DMS153 treated with DMSO at 0.1 percent for 48 hours (cell line): Measurements from ENCODE around the gene PDE6H.

Experiments
- DNase-seq: peaks from one replicate; lab custom pipeline; 2025; ENCODE audit not compliant: unreplicated experiment; lab: John Stamatoyannopoulos, UW

PDE6H gene

DNA sequence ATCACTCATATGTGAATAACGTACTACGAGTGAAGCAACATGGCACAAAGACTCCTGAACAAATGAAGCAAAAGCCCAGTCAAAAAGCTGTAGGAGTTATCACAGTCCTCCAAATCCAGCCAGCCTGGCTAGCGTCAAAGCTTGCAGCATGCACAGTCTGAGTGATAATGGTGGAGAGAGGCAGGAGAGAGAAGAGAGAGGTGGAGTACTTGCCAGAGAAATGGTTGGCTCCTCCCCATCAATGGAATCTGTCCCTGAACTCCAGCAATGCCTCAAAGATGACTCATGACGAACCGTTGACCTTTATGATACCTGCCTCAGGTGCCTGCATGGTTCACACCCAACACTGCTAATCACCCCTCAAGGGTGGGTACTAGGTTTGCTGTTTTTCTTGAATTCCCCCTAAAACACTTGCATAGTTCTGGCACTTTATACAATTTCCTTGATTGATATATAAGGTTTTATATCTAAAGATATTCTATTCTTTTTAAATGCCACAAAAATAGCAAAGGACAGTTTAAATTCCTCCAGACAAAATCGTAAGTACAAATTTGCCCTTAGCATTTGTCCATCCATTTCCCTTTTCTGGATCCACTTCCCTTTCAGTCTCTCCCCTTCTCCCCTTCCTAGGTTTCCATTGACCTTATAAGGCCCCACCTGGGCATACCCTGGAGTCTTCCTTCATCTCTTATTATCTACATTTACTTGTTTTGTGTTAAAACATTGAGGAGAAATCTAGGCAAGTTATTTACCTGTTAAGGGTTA lies 21.7 kb upstream of the PDE6H start:
- no peak for DNase-seq

- no peak for DNase-seq
These were observed 21.0 kb upstream of the PDE6H start for GRCh38 chr12:14951851-14952250.

DNA sequence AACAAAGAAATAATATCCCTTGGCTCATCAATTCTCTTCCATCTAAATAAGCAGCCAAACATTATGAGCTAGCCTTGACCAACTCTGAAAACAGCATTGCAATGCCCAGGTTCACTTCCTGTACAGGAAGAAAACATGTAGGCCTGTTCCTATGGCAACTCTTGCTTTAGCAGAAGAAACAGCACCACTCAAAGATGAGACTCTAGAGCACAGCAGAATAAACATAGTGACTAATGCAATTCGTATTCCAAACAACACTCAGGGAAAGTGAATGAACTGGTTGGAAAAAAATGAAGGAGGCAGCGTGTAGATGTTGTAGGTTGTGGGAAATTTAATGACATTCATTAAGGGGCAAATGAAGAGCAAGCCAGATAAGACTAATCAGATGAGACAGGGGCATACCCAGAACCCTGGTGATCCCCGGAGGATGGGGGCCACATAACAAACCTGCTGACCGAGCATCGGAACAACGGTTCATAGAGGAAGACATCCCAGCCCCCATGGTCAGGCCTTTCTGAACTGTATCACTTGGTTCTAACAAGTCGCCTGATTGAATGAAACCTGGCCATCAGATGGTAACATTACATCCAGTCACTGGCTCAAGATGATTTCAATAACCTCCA lies 20.4 kb upstream of the PDE6H start:
- peak; percentile 65 for DNase-seq

GRCh38 chr12:14953752-14954151 lies 19.1 kb upstream of the PDE6H start:
- DNase-seq: no peak

DNA sequence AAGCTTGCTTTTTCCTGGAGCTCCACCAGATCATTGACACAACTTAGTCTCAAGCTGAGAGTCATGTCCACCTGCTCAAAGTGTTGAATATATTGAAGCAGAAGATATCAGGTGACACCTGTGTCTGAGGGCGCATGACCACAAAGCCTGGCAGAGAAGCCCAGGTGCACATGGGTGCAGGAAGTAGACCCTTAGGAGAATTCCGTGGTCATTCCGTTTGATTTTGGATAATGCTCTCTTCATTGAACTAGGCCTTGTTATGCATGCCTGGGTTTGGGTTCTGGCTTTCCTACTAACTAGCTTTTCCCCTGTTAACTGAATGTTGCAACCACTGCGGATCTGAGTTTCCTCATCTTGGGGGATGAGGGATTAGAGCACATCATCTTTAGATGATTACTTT lies 18.6 kb upstream of the PDE6H start:
- DNase-seq: no peak

DNA sequence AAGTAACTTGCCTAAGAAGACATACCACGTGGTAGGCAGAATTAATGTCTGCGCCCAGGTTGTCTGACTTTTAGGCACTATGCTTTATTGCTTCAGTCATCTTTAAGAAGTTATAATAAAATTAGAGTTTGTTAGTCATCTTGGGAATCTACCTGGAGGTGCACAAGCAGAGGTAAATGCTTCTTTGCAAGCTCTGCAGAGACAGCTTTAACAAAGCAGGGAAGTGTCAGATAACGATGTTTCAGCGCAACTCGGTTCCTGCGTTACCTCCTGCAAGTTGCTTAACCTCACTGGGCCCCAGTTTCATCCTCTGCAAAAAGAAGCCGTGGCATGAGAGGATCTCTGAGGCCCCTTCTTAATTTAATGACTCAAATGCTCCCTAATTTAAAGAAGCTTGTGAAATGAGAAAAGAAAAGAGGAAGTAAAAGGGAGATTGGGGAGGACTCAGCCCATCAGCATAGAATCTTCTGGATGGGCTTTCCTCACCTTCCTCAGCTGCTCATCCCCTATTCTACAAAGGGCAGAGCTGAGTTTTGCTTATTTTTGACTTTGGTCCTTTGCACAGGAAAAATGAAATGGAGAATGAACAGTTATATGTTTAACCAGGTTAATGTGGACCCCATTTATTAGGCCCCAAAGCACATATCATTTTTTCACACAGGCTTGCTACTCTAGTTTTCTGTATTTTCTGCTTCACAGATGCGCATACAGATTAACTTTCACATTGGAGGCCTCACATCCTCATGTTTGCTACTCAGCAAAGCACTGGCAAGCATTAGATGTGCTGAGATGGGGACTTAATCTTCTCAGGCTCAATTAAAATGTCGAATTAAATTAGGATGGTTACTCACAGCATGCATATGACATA lies 16.6 kb upstream of the PDE6H start:
- no peak for DNase-seq

DNA sequence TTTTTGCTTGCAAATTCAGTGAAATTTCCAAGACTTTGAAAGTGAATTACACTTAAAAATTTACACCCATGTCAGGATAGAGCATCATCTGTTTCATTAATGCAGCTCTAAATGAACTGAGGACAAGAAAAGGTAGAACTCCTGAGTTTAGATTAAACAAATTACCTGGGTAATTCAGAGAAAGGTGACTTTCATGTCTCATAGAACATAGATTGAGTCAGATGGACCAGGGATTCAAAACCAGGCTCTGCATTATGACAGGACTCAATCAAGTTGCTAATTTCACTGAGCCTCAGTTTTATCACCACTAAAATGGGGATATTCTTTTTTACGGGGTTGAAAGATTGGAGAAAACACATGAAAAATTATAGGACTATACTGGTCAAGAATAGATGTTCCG lies 15.9 kb upstream of the PDE6H start:
- no peak for DNase-seq

DNA sequence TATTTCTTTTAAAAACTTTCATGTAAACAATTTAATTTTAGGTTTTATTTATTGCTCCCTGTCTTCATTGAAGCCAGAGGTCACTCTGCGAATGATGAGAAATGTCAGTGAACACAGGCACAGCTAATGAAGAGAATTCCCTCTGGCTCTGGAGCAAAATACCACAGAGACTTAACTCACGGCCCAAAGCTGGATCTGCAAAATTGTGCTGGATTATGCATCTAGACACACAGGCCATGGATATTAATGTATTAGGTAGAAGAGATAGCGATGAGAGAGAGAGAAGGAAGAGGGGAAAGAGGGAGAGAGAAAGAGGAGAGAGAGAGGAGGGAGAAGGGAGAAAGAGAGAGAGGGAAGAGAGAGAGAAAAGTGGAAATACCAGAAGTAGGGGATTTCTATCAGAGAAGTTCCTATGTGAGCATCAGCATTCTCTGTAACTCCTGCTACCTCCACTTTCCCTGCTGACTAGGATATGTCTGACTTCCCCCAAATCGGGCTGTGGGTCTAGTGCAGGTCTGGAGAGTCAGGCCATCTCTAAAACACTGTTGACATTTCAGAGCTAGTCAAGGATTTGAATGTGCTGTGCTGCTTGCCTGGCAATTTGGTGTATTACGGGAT lies 15.2 kb upstream of the PDE6H start:
- DNase-seq: no peak

GRCh38 chr12:14958361-14959125 lies 14.3 kb upstream of the PDE6H start:
- DNase-seq: no peak

DNA sequence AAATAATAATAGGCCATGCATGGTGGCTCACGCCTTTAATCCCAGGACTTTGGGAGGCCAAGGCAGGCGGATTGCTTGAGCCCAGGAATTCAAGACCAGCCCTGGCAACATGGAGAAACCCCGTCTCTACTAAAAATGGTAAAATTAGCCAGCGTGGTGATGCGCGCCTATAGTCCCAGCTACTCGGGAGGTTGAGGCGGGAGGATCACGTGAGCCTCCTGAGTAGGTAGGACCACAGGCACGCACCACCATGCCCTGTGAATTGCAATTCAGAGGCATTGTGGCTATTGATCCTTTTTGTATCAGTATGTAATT lies 13.8 kb upstream of the PDE6H start:
- no peak for DNase-seq

DNA sequence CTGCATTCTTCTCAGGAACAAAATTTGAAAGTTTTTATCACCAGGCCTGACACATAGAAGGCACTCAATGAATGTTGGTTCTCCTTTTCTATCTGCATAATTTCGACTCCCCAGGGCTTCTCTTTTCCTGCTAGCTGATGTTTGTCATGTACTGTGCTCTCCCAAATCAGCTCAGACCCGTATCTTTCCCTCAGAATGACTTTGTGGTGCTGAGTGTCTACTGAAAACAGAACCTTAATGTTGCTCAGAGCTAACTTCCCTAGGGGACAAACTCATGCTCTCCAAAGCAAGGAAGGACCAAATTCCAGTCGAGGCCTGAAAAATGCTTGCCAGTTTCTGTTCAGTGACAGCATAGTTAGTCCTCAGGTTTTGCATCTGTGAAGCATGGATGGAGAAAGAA lies 13.4 kb upstream of the PDE6H start:
- DNase-seq: no peak

DNA sequence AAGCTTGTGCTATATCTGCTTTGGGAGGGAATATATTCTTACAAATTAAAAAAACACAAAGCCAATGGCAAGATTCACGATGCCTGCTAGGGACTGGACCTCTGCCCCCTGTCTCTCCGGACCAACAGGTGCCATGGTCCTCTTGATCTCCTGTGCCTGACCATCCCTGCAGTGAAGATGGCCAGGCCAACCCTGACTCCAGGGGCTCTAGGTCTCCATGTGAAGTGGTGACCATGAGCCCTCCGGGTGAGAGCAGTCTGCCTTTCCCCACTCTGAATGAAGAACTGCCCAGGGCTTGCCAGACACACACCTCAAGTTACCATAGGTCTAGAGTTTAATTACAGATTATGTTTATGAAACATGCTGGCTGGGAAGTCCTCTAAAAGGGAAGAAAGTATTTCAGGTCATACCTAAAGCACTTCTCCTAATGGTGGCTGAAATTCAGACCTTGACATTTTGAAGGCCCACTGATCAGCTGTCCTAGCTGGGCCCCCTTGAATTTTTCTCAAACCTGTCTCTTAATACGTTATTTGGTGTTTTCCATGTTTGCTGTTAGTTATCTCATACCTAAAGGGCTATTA lies 12.8 kb upstream of the PDE6H start:
- DNase-seq: no peak

GRCh38 chr12:14960548-14961465 lies 12.0 kb upstream of the PDE6H start:
- no peak for DNase-seq

DNA sequence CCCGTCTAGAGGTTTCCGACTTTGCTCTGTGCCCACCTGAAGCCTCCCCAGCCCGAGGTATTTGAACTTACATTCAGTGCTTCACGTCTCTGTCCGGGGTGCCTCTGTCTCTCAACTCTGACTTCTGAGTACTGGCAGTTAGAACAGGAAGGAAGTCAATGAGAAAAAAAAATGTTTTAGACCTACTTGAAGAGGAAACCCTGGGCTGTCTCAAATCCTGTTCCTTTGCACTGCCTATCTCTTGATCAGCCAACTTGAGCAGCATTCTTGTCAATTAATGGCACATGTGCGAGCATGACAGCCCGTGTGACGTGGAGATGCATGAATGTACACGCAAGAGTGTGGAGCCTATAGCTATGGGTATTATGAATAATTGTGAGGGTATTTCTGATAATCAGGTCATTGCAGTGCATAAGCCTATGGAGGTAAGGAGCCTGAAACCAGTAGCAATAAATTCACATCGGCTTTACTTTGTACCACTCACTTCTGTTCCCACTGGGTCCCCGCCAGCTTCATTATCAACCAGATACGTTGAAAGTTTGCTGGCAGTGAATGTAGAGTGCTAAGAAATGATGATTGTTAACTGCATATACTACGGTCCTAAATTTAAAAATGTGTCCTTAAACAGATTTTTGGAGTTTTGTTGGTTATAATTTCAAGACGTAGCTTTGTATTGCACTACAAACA lies 11.2 kb upstream of the PDE6H start, which contains the start of gene ARHGDIB:
TSS of gene ARHGDIB (minus strand) at position 136 of the 687 bp plus-strand sequence. CDS start 10,889 bp downstream, outside the sequence.
- no peak for DNase-seq

DNA sequence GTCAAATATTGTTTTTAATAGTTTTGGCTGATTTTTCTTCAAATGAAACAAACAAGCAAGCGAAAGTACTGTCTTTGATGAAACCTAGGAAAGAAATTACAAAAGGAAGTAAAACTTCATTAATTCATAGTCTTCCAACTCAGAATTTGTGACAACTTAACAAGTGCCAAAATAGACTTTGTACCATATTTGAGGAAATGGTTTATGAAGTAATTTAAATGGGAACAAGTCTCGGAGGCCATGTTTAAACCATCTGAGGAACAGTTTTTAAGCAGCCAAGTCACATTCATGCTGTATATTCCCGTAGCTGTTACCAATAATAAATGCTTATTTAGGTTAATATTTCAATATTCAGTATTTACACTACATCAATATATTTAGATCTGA lies 10.7 kb upstream of the PDE6H start:
- no peak for DNase-seq

DNA sequence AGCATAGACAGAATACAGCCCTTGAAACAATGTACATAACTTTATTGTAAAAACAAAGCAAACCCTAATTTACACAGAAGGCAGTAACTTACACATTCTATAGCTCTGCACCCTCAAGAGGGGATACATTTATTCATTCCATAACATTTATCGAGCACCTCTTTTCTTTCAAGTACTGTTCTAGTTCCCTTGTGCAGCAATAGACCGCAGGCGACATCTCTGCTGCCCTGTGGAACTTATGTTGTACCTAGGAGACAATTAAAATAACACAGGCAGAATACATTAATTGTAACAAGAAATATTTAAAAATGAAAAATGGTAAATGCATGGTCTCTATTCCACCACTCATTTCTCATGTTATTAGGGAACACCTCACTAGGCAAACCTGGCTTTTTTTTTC lies 10.0 kb upstream of the PDE6H start:
- no peak for DNase-seq

DNA sequence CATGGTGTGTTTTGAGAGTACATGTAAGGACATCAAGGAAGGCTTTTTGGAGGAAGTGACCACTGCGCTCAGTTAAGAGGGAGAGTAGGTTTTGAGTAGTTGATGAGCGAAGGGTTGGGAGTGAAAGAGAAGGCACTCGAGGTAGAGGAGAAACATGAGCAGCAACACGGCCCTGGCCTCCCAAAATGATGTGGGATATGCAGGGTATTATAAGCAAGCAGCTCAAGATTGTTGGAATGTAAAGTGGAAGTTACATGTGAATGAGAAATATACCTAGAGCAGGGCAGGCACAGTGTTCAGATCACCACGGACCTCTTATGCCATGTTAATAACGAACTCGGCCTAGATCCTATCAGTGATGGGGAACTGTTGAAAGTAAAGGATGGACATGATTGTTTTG lies 9.3 kb upstream of the PDE6H start:
- no peak for DNase-seq

DNA sequence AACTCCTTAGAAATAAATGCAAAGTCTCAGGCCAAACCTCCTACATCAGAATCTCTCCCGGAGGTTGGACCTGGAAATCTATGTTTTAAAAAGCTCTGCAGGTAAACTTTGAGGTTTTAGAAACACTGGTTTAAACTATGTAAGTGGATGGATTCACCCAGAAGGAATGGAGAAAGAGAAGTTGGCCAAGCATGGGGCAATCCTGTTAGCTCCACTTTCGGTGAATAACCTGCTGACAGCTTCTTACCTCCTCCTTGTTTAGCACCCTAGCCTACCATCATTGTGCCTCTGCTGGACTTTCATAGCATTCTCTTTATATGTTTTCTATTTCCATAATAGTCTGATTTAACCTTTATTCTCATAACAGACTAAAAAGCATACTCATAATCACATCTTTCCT lies 8.4 kb upstream of the PDE6H start:
- no peak for DNase-seq

GRCh38 chr12:14965221-14965620 lies 7.6 kb upstream of the PDE6H start:
- DNase-seq: no peak
